Trophoblast cell (in vitro differentiated cells and primary cell): Measurements from ENCODE around the gene MEGF11.

Experiments used
- DNase-seq, 2 donors: peaks; one replicate each; pipeline ENCODE4 v3.0.0-alpha.2; 2016
- H2AFZ ChIP-seq: 2 replicates; pipeline ENCODE4 v1.6.1; 2013; ENCODE audit warnings: low read length, moderate library complexity, mild to moderate bottlenecking; ENCODE audit not compliant: insufficient read depth, poor library complexity
- H2AK5ac ChIP-seq: 2 replicates; pipeline ENCODE4 v1.6.1; 2013; ENCODE audit warnings: mild to moderate bottlenecking, low read length
- H2BK120ac ChIP-seq: 2 replicates; pipeline ENCODE4 v1.6.1; 2013; ENCODE audit warnings: low read length, mild to moderate bottlenecking, moderate library complexity; ENCODE audit not compliant: insufficient read depth, poor library complexity
- H2BK12ac ChIP-seq: 2 replicates; pipeline ENCODE4 v1.6.1; 2013; ENCODE audit warnings: mild to moderate bottlenecking, low read length, moderate library complexity
- H2BK5ac ChIP-seq: 2 replicates; pipeline ENCODE4 v1.6.1; 2013; ENCODE audit warnings: low read length, low read depth, moderate library complexity, mild to moderate bottlenecking; ENCODE audit not compliant: poor library complexity
- H3K14ac ChIP-seq: 2 replicates; pipeline ENCODE4 v1.6.1; 2013; ENCODE audit warnings: mild to moderate bottlenecking, low read length
- H3K18ac ChIP-seq: 2 replicates; pipeline ENCODE4 v1.6.1; 2013; ENCODE audit warnings: mild to moderate bottlenecking, low read length
- H3K23ac ChIP-seq: 2 replicates; pipeline ENCODE4 v1.6.1; 2013; ENCODE audit warnings: low read length
- H3K27ac ChIP-seq: 2 replicates; pipeline ENCODE4 v1.5.1; 2013; ENCODE audit warnings: low read depth, mild to moderate bottlenecking, inconsistent platforms, low read length, moderate library complexity
- H3K27me3 ChIP-seq: 2 replicates; pipeline ENCODE4 v1.6.1; 2013; ENCODE audit warnings: inconsistent platforms, mild to moderate bottlenecking, low read length, moderate library complexity; ENCODE audit not compliant: insufficient read depth
- H3K36me3 ChIP-seq, 2 experiments: 1 replicate in 1 of 2; 2 replicates in 1 of 2; pipeline ENCODE4 v1.6.1; 2013; ENCODE audit warnings: low read length in 2 of 2, mild to moderate bottlenecking in 2 of 2, moderate library complexity in 1 of 2; ENCODE audit not compliant: insufficient read depth in 2 of 2, control insufficient read depth in 1 of 2
- H3K4ac ChIP-seq: 2 replicates; pipeline ENCODE4 v1.6.1; 2013; ENCODE audit warnings: low read depth, mild to moderate bottlenecking, low read length, moderate library complexity
- H3K4me1 ChIP-seq, 2 experiments: 1 replicate in 1 of 2; 2 replicates in 1 of 2; pipeline ENCODE4 v1.6.1; 2013; ENCODE audit warnings: low read length in 2 of 2, mild to moderate bottlenecking in 2 of 2, moderate library complexity in 1 of 2; ENCODE audit not compliant: insufficient read depth in 2 of 2, control insufficient read depth in 1 of 2
- H3K4me2 ChIP-seq: 2 replicates; pipeline ENCODE4 v1.6.1; 2013; ENCODE audit warnings: inconsistent platforms, mild to moderate bottlenecking, low read length, moderate library complexity
- H3K4me3 ChIP-seq: 2 replicates; pipeline ENCODE4 v1.5.1; 2013; ENCODE audit warnings: mild to moderate bottlenecking, low read depth, low read length, inconsistent platforms
- H3K79me1 ChIP-seq: one replicate; pipeline ENCODE4 v1.6.1; 2013; ENCODE audit warnings: low read length
- H3K79me2 ChIP-seq: 2 replicates; pipeline ENCODE4 v1.6.1; 2013; ENCODE audit warnings: low read length, mild to moderate bottlenecking; ENCODE audit not compliant: control insufficient read depth, insufficient read depth, poor library complexity
- H3K9ac ChIP-seq: 2 replicates; pipeline ENCODE4 v1.6.1; 2013; ENCODE audit warnings: mild to moderate bottlenecking, low read length
- H3K9me3 ChIP-seq: 2 replicates; pipeline ENCODE4 v1.6.1; 2013; ENCODE audit warnings: low read depth, mild to moderate bottlenecking, control low read depth, inconsistent platforms, low read length; ENCODE audit not compliant: insufficient read depth
- H4K12ac ChIP-seq: 2 replicates; pipeline ENCODE4 v1.6.1; 2013; ENCODE audit warnings: low read depth, mild to moderate bottlenecking, low read length, moderate library complexity
- H4K8ac ChIP-seq: 2 replicates; pipeline ENCODE4 v1.6.1; 2013; ENCODE audit warnings: low read depth, mild to moderate bottlenecking, low read length, moderate library complexity
- H4K91ac ChIP-seq: one replicate; pipeline ENCODE4 v1.6.1; 2013; ENCODE audit warnings: low read depth, mild to moderate bottlenecking, low read length, moderate library complexity
- WGBS: extraction: QIAGEN DNeasy Blood & Tissue Kit; methylation state at CpG from one replicate; pipeline ENCODE4 v1.1.7; 2013; ENCODE audit warnings: missing lambda C conversion rate; ENCODE audit not compliant: insufficient read length, insufficient coverage; ENCODE audit errors: extremely low coverage; 5-methylcytosine and 5-hydroxymethylcytosine counted together

Gene MEGF11

DNA sequence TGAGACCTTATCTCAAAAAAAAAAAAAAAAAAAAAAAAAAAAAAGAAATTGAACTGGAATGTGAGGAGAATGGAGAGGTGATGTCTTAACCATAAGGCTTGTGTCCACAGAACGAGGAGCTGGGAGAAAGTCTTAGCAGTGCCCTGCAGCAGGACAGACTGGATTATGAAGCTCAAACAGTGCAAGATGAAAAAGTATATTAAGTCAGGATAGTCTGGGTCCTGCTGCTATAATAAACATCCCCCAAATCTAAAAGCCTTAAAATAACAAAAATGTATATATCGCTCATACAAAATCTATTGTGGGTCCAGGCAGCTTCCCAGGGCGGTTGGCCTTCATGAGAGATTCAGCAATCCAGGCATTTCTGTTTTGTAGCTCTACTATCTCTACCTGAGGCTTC lies 208.7 kb downstream of the MEGF11 start:
- no peak overlapping the region for H4K12ac ChIP-seq
- H3K4ac ChIP-seq, result no peak overlapping the region
- no peak overlapping the region for H3K27ac ChIP-seq
- H3K9me3 ChIP-seq, result no peaks in the 10 kb centered on the region
- no peak overlapping the region for H3K23ac ChIP-seq
- no peak overlapping the region for H2AK5ac ChIP-seq
- no peak overlapping the region for H2BK12ac ChIP-seq
- no peak overlapping the region for H3K4me2 ChIP-seq
- no peak overlapping the region for H2BK5ac ChIP-seq
- WGBS, result no CpG with 5 or more reads among the region's 3 CpGs
- H3K79me2 ChIP-seq, result no peaks in the 10 kb centered on the region
- H3K36me3 ChIP-seq, result no peaks in the 10 kb centered on the region
- no peaks in the 10 kb centered on the region for H3K27me3 ChIP-seq
- H3K18ac ChIP-seq, result no peak overlapping the region
- no peak overlapping the region for H3K14ac ChIP-seq
- no peaks in the 10 kb centered on the region for H3K79me1 ChIP-seq
- no peak overlapping the region for H3K9ac ChIP-seq
- H2BK120ac ChIP-seq, result no peak overlapping the region
- no peak overlapping the region for H4K8ac ChIP-seq
- no peak overlapping the region for H3K4me3 ChIP-seq
- no peak overlapping the region for H2AFZ ChIP-seq
- H3K4me1 ChIP-seq, result peaks cover 0 to 3% of the 10 kb centered on the region in 2 experiments
- DNase-seq, result no peak
- H4K91ac ChIP-seq, result no peak overlapping the region

DNA sequence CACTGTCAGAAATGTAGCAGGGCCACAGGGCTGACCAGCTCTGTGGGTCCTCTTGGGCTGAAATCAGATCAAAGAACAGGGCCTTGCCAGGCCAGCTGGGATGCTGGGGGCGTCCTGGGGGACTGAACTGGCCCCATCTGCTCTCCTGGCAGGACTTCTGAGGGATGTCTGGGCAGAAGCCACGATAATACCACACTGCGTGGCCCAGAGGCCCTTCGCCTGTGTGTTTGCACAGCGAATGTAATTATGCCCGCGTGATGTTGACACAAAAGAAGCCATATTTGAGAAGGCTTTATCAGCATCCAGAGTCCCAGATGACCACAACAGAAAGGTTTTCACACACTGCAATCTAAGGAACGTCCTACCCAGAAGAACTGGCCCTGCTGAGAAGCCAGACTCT lies 210.3 kb downstream of the MEGF11 start:
- Histone ChIP-seq H3K23ac (no peak overlapping the region), H3K27ac (no peak overlapping the region), H3K4ac (no peak overlapping the region), H2AFZ (no peak overlapping the region), H2AK5ac (no peak overlapping the region), H2BK12ac (no peak overlapping the region), H3K4me2 (no peak overlapping the region), H3K18ac (no peak overlapping the region), H3K36me3 (no peaks in the 10 kb centered on the region), H4K8ac (no peak overlapping the region), H3K79me1 (no peaks in the 10 kb centered on the region), H2BK120ac (no peak overlapping the region), H3K79me2 (no peaks in the 10 kb centered on the region), H3K27me3 (no peaks in the 10 kb centered on the region), H4K12ac (no peak overlapping the region), H2BK5ac (no peak overlapping the region), H3K14ac (no peak overlapping the region), H3K9ac (no peak overlapping the region), H3K4me1 (peaks cover 9 to 12% of the 10 kb centered on the region in 2 experiments), H4K91ac (no peak overlapping the region), H3K4me3 (no peak overlapping the region), H3K9me3 (no peaks in the 10 kb centered on the region)
- no CpG with 5 or more reads among the region's 8 CpGs for WGBS
- DNase-seq, result no peak

DNA sequence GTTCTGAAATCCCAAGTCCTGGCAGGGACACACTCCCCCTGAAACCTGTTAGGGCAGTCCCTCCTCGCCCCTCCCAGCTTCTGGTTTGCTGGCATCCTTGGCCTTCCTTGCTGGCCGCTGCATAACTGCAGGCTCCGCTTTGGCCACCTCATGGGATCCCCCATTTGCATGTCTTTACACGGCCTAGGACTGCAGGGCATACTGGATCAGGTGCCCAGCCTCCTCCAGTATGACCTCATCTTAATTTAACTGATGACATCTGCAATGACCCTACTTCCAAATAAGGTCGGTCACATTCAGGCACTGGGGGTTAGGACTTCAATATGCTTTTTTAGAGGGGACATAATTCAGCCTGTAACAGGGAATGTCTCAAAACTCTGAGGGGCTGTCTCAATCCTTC lies 210.9 kb downstream of the MEGF11 start:
- Histone ChIP-seq H4K91ac (no peak overlapping the region), H3K9me3 (no peaks in the 10 kb centered on the region), H2AFZ (no peak overlapping the region), H2BK12ac (no peak overlapping the region), H3K79me2 (no peaks in the 10 kb centered on the region), H3K14ac (no peak overlapping the region), H3K27me3 (no peaks in the 10 kb centered on the region), H2BK5ac (no peak overlapping the region), H3K23ac (no peak overlapping the region), H2AK5ac (no peak overlapping the region), H3K27ac (no peak overlapping the region), H3K4me3 (no peak overlapping the region), H3K9ac (no peak overlapping the region), H3K79me1 (no peaks in the 10 kb centered on the region), H3K36me3 (no peaks in the 10 kb centered on the region), H4K8ac (no peak overlapping the region), H3K4me2 (no peak overlapping the region), H3K18ac (no peak overlapping the region), H2BK120ac (no peak overlapping the region), H4K12ac (no peak overlapping the region), H3K4ac (no peak overlapping the region), H3K4me1 (peaks cover 9 to 12% of the 10 kb centered on the region in 2 experiments)
- no CpG with 5 or more reads among the region's 5 CpGs for WGBS
- DNase-seq, result no peak

DNA sequence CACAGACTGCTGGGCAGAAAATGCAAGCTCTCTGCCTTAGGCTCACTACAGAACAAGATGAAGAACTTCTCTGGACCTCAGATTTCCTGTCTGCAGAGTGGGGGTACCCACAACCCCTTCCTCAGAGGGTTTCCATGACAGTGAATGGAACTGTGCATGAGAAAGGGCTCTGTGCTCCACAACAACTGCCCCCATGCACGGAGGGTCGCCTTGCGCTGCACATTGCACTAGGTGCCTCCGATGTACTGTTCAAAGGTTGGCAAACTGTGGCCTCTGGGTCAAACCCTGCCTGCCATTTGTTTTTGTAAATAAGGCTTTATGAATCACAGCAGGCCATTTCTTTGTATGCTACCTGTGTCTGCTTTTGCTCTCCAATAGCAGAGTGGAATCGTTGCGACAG lies 212.3 kb downstream of the MEGF11 start:
- no peak overlapping the region for H2BK120ac ChIP-seq
- H3K9ac ChIP-seq, result no peak overlapping the region
- H4K91ac ChIP-seq, result no peak overlapping the region
- no peak overlapping the region for H2AK5ac ChIP-seq
- H3K9me3 ChIP-seq, result no peaks in the 10 kb centered on the region
- H3K27ac ChIP-seq, result no peak overlapping the region
- no peaks in the 10 kb centered on the region for H3K36me3 ChIP-seq
- H2BK5ac ChIP-seq, result no peak overlapping the region
- WGBS, result no CpG with 5 or more reads among the region's 6 CpGs
- no peak overlapping the region for H2BK12ac ChIP-seq
- H4K8ac ChIP-seq, result no peak overlapping the region
- H3K4ac ChIP-seq, result no peak overlapping the region
- H4K12ac ChIP-seq, result no peak overlapping the region
- H2AFZ ChIP-seq, result no peak overlapping the region
- no peak for DNase-seq
- H3K23ac ChIP-seq, result no peak overlapping the region
- H3K79me2 ChIP-seq, result no peaks in the 10 kb centered on the region
- H3K4me1 ChIP-seq, result peaks cover 9 to 12% of the 10 kb centered on the region in 2 experiments
- H3K14ac ChIP-seq, result no peak overlapping the region
- no peak overlapping the region for H3K4me2 ChIP-seq
- H3K27me3 ChIP-seq, result no peaks in the 10 kb centered on the region
- H3K4me3 ChIP-seq, result no peak overlapping the region
- H3K79me1 ChIP-seq, result no peaks in the 10 kb centered on the region
- no peak overlapping the region for H3K18ac ChIP-seq
